ENCODE measurements around the gene CAPZA1. TPM values are rescaled to one million over a fixed set of nuclear protein-coding genes. Genes with fewer than 3 reads are reported as not detected.

The CAPZA1 gene
- total and polyA plus RNA-seq, 2 of the 8 experiments (the other 6 are each of a cell fraction or from before 2014, with no cell fraction given): 48.9 to 107 TPM

DNA sequence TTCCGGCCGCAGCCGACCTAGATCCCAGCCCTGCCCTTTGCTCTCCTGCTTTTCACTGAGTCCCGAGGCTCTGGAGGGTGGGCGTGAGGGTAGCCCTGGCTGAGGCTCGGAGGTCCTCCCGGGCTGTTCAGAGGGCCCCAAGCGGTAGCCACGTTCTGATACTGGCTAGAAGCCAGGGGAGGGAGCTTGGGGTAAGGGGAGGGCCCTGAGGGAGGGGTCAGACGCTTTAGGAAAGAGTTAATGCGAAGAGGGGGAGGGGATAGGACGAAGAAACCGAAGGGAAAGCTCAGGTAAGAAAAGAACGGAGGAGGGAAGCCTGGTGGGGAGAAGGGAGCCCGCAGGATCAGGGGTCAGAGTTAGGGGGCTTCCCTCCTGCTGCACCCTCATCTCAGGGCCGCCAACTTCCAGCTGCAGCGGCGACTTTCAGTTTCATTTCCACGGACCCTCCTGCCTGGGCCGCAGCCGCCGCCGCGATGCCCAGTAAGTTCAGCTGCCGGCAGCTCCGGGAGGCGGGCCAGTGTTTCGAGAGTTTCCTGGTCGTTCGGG, 54.9 kb downstream of the CAPZA1 start, which contains the start of gene MOV10 (continued):
- no peak for TF ChIP-seq NANOG (IDR thresholded peaks at IDR 0.05; ENCODE audit: insufficient read depth, low read depth, low read length, poor library complexity, severe bottlenecking)
- TF ChIP-seq, protein P1, sequence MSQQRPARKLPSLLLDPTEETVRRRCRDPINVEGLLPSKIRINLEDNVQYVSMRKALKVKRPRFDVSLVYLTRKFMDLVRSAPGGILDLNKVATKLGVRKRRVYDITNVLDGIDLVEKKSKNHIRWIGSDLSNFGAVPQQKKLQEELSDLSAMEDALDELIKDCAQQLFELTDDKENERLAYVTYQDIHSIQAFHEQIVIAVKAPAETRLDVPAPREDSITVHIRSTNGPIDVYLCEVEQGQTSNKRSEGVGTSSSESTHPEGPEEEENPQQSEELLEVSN (IDR thresholded peaks at IDR 0.05): no peak
- TF ChIP-seq KDM5A (IDR thresholded peaks at IDR 0.05; ENCODE audit: low read length): no peak
